ENCODE measurements around the gene PANK1. TPM values are rescaled to one million over a fixed set of nuclear protein-coding genes. Genes with fewer than 3 reads are reported as not detected.

Gene PANK1
- total and polyA plus RNA-seq, 2 of the 8 experiments (the other 6 are each of a cell fraction or from before 2014, with no cell fraction given) = 18.5 to 40.4 TPM

DNA sequence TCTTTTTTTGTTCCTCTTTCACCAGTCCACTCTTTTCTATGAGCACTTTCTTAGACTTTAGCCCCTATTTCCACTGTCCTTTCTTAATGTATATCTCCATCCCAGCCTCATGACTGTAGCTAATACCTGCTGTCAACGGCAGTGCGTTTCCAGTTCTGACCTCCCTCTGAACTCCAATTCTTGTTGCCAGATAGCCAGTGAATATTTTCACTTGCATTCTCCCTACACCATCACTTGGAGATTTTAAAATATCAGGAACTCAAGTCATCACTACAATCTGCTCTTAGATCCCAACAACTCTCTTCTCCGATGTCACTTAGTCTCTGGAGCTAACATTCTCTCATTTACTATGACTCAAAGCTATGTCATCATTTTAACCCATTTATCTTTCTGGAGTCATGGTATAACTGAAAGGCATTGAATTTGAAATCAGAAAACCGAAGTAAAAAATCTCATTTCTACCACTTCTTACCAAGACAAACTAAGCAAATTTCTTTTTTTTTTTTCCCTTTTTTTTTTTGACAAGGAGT is 104.6 kb downstream of the PANK1 start:
- no peaks in the 10 kb centered on the region; the same call in 1 of the 2 replicates for H3K23me2 ChIP-seq (ENCODE audit: low read depth, low read length)
- no peak overlapping the region for H2AFZ ChIP-seq (ENCODE audit: low read length)
- H2BK120ac ChIP-seq (replicated peaks; ENCODE audit: low read depth, low read length) = no peak overlapping the region
- H3K4me3 ChIP-seq (ENCODE audit: extremely low read depth in 1 of 4, insufficient read depth in 2 of 4, low read depth in 3 of 4, low read length in 4 of 4) = no peak overlapping the region
- no peaks in the 10 kb centered on the region for H3K9me3 ChIP-seq (ENCODE audit: insufficient read depth in 2 of 2, low read depth in 1 of 2, low read length in 1 of 2)
- H2BK5ac ChIP-seq (ENCODE audit: low read depth, low read length) = no peak overlapping the region
- no peak overlapping the region for H3K14ac ChIP-seq (ENCODE audit: insufficient read length)
- WGBS, 2 experiments (ENCODE audit: extremely low coverage in 1 of 2, insufficient coverage in 1 of 2, insufficient read length in 1 of 2, insufficient replicate concordance in 2 of 2, low coverage in 1 of 2, low lambda C conversion rate in 2 of 2, missing lambda C conversion rate in 1 of 2) = 95% methylated on average over 4 of the region's 4 CpGs; no CpG with 5 or more reads in 1 of the 2 experiments
- no peaks in the 10 kb centered on the region for H3K79me1 ChIP-seq (ENCODE audit: low read depth, low read length)
- H3K79me2 ChIP-seq (ENCODE audit: control insufficient read depth in 1 of 2, insufficient read depth in 2 of 2, low read length in 2 of 2) = no peaks in the 10 kb centered on the region
- FAIRE-seq (no peak), DNase-seq (ENCODE audit: low read depth in 1 of 2, low spot score in 2 of 2) (no peak)
- H3K56ac ChIP-seq (replicated peaks; ENCODE audit: insufficient read length, low read depth, low read length) = no peak overlapping the region
- H2AK5ac ChIP-seq (ENCODE audit: low read depth, low read length) = no peak overlapping the region
- H4K91ac ChIP-seq (replicated peaks; ENCODE audit: insufficient read length, low read length) = no peak overlapping the region
- H2BK12ac ChIP-seq (ENCODE audit: low read depth, low read length) = no peak overlapping the region
- H4K8ac ChIP-seq (ENCODE audit: extremely low read depth, insufficient read depth, low read length) = no peak overlapping the region
- H3K36me3 ChIP-seq (ENCODE audit: control insufficient read depth in 2 of 4, insufficient read depth in 4 of 4, low read length in 3 of 4) = no peaks in the 10 kb centered on the region
- no peak overlapping the region for H3K27ac ChIP-seq (ENCODE audit: low read depth, low read length)
- H3K4me1 ChIP-seq (replicated peaks in 1 of 4; ENCODE audit: control insufficient read depth in 3 of 4, insufficient read depth in 4 of 4, low read length in 3 of 4) = peaks cover 0 to 6% (median 2%) of the 10 kb centered on the region in 4 experiments; a peak in 2 of 7 replicates
- no peak overlapping the region for H3K18ac ChIP-seq (ENCODE audit: extremely low read depth, low read length)
- H3K27me3 ChIP-seq (replicated peaks in 1 of 4; ENCODE audit: control insufficient read depth in 3 of 4, extremely low read depth in 1 of 4, insufficient read depth in 3 of 4, low read length in 3 of 4) = peaks cover 0 to 9% (median 4%) of the 10 kb centered on the region in 4 experiments; a peak in 4 of 7 replicates
- CTCF ChIA-PET (ENCODE audit: partially characterized antibody) = interaction anchor here (0.6 to 1.0 kb wide), 4 partner anchors 13 to 1565 kb away, joined by 3 to 6 read pairs (median 3); no protein-coding TSS in a partner anchor
- H3K9ac ChIP-seq (replicated peaks in 1 of 4; ENCODE audit: extremely low read depth in 1 of 4, low read depth in 3 of 4, low read length in 3 of 4) = no peak overlapping the region
- no peak overlapping the region for H2BK20ac ChIP-seq (ENCODE audit: low read length)
- no peak overlapping the region for H3K23ac ChIP-seq (ENCODE audit: insufficient read length)
- POLR2A ChIA-PET (ENCODE audit: partially characterized antibody) = interaction anchor here (0.6 kb wide), 1 partner anchor 257 kb away, joined by 3 read pairs; no protein-coding TSS in a partner anchor
- no peak overlapping the region for H3K4me2 ChIP-seq (ENCODE audit: insufficient read depth in 1 of 2, low read depth in 2 of 2, low read length in 2 of 2)
- no peak overlapping the region for H2BK15ac ChIP-seq (ENCODE audit: low read length)
- H4K5ac ChIP-seq (ENCODE audit: insufficient read length, low read depth, low read length) = no peak overlapping the region
- H4K20me1 ChIP-seq (replicated peaks in 1 of 2; ENCODE audit: control insufficient read depth in 1 of 2, insufficient read depth in 2 of 2, low read length in 2 of 2) = no peaks in the 10 kb centered on the region
- H3K4ac ChIP-seq (replicated peaks; ENCODE audit: insufficient read length, low read depth, low read length) = no peak overlapping the region
- TF ChIP-seq ZNF274 (IDR thresholded peaks at IDR 0.05; ENCODE audit: borderline replicate concordance, extremely low read depth, low read length) = no peak
- no peak for TF ChIP-seq BACH1 (IDR thresholded peaks at IDR 0.05; ENCODE audit: low read length)
- TF ChIP-seq, protein P1, sequence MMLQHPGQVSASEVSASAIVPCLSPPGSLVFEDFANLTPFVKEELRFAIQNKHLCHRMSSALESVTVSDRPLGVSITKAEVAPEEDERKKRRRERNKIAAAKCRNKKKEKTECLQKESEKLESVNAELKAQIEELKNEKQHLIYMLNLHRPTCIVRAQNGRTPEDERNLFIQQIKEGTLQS (IDR thresholded peaks at IDR 0.05; ENCODE audit: insufficient read depth, low read depth, low read length) = no peak
- TF ChIP-seq YY1 (IDR thresholded peaks at IDR 0.05; ENCODE audit: low read depth, low read length) = no peak
- TF ChIP-seq, protein P2, sequence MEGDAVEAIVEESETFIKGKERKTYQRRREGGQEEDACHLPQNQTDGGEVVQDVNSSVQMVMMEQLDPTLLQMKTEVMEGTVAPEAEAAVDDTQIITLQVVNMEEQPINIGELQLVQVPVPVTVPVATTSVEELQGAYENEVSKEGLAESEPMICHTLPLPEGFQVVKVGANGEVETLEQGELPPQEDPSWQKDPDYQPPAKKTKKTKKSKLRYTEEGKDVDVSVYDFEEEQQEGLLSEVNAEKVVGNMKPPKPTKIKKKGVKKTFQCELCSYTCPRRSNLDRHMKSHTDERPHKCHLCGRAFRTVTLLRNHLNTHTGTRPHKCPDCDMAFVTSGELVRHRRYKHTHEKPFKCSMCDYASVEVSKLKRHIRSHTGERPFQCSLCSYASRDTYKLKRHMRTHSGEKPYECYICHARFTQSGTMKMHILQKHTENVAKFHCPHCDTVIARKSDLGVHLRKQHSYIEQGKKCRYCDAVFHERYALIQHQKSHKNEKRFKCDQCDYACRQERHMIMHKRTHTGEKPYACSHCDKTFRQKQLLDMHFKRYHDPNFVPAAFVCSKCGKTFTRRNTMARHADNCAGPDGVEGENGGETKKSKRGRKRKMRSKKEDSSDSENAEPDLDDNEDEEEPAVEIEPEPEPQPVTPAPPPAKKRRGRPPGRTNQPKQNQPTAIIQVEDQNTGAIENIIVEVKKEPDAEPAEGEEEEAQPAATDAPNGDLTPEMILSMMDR (IDR thresholded peaks at IDR 0.05; ENCODE audit: control extremely low read depth in 1 of 3, insufficient read depth in 1 of 3, low read depth in 1 of 3, low read length in 3 of 3) = no peak
- TF ChIP-seq EP300 (IDR thresholded peaks at IDR 0.05; ENCODE audit: borderline replicate concordance in 1 of 2, low read depth in 2 of 2, low read length in 2 of 2) = no peak
- TF ChIP-seq KDM1A (IDR thresholded peaks at IDR 0.05; ENCODE audit: borderline replicate concordance, low read length) = no peak
- no peak for TF ChIP-seq BCL11A (IDR thresholded peaks at IDR 0.05; ENCODE audit: low read depth in 2 of 2, low read length in 2 of 2)
- TF ChIP-seq TBP (IDR thresholded peaks at IDR 0.05; ENCODE audit: low read depth, low read length) = no peak
- TF ChIP-seq ASH2L (IDR thresholded peaks at IDR 0.05; ENCODE audit: low read length) = no peak

Measured in H1 (cell line).